HEK293T (cell line): ENCODE data around the gene KDELR3.
A peak's percentile ranks its signal among the peaks of the same experiment; 100 is the strongest.

Experiments
- CTCF ChIA-PET: fragments of 350-600 bp; formaldehyde crosslinking; extraction: SDS; loops from one replicate; lab custom pipeline; 2021; ENCODE audit warnings: antibody characterized with exemption, inconsistent platforms; lab: Yijun Ruan, JAX
- POLR2A ChIA-PET: fragments of 350-600 bp; formaldehyde crosslinking; extraction: SDS; loops from one replicate; lab custom pipeline; 2020; ENCODE audit warnings: antibody characterized with exemption, inconsistent platforms; lab: Yijun Ruan, JAX
- DNase-seq: peaks from one replicate; pipeline ENCODE4 v3.0.0; 2012; ENCODE audit warnings: mixed read lengths; ENCODE audit errors: extremely low spot score
- ARNT ChIP-seq: fragments of 450-650 bp; IDR thresholded peaks from 2 replicates; pipeline ENCODE4 v1.6.1; 2017; ENCODE audit warnings: mild to moderate bottlenecking
- BHLHE40 ChIP-seq: fragments of 450-650 bp; IDR thresholded peaks from 2 replicates; pipeline ENCODE4 v1.6.1; 2016; ENCODE audit warnings: mild to moderate bottlenecking, moderate library complexity, borderline replicate concordance
- CTBP1 ChIP-seq: fragments of 450-650 bp; IDR thresholded peaks from 2 replicates; pipeline ENCODE4 v1.6.1; 2016; ENCODE audit warnings: borderline replicate concordance
- ELF4 ChIP-seq: fragments of 450-650 bp; IDR thresholded peaks from 2 replicates; pipeline ENCODE4 v1.6.1; 2017; ENCODE audit warnings: antibody characterized with exemption
- FOXA1 ChIP-seq: fragments of 450-650 bp; IDR thresholded peaks from 2 replicates; pipeline ENCODE4 v1.6.1; 2016; ENCODE audit warnings: mild to moderate bottlenecking
- FOXK2 ChIP-seq: fragments of 450-650 bp; IDR thresholded peaks from 2 replicates; pipeline ENCODE4 v1.6.1; 2016; ENCODE audit warnings: mild to moderate bottlenecking
- FOXM1 ChIP-seq: fragments of 450-650 bp; IDR thresholded peaks from 2 replicates; pipeline ENCODE4 v1.6.1; 2017; ENCODE audit warnings: mild to moderate bottlenecking, borderline replicate concordance
- HDGF ChIP-seq: fragments of 450-650 bp; IDR thresholded peaks from 2 replicates; pipeline ENCODE4 v1.6.1; 2017; ENCODE audit warnings: antibody characterized with exemption, borderline replicate concordance
- L3MBTL2 ChIP-seq: fragments of 450-650 bp; conservative IDR thresholded peaks from 2 replicates; pipeline ENCODE4 v1.6.1; 2016; ENCODE audit warnings: mild to moderate bottlenecking
- LEF1 ChIP-seq: fragments of 450-650 bp; IDR thresholded peaks from 2 replicates; pipeline ENCODE4 v1.6.1; 2017; ENCODE audit warnings: mild to moderate bottlenecking, borderline replicate concordance
- NFRKB ChIP-seq: fragments of 450-650 bp; IDR thresholded peaks from 2 replicates; pipeline ENCODE4 v1.6.1; 2016; ENCODE audit warnings: mild to moderate bottlenecking, moderate library complexity
- SP1 ChIP-seq: fragments of 450-650 bp; IDR thresholded peaks from 2 replicates; pipeline ENCODE4 v1.6.1; 2017
- SUZ12 ChIP-seq: fragments of 450-650 bp; IDR thresholded peaks from 2 replicates; pipeline ENCODE4 v1.6.1; 2016; ENCODE audit warnings: mild to moderate bottlenecking
- TARDBP ChIP-seq: fragments of 450-650 bp; IDR thresholded peaks from 2 replicates; pipeline ENCODE4 v1.6.1; 2016
- ZNF384 ChIP-seq: fragments of 450-650 bp; IDR thresholded peaks from 2 replicates; pipeline ENCODE4 v1.6.1; 2016
- TF ChIP-seq, protein P1 (sequence below): fragments of 450-650 bp; IDR thresholded peaks from 2 replicates; pipeline ENCODE4 v1.6.1; 2016

The KDELR3 gene

DNA sequence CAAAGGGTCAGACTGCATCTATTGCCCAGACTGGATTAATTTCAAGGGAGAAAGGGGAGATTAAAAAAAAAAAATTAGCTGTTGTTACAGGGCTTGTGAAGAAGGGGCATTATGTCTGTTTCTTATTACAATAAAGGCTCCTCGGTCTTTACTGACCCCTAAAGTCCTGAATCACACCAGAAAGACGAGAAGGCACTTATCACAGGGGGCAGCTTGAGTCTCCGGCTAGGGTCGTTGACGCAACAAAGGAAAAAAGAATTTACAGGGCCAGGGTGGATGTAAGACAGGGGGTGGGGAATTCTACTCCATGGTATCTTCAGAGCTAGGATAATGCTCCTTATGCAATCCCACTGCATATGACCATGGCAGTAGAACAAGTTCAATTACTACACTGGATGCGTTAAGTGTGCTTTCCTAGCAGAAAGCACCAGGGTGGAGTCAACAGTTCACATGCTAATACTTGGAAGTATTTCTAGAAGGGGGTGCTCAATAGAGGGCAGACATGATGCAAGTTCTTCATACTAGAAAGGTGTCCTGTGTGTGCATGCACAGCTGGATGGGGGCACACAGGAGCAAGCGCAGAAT is 21.8 kb downstream of the KDELR3 start:
- CTCF ChIA-PET = no interaction called here
- DNase-seq = no peak
- POLR2A ChIA-PET = interaction anchor here (0.8 to 2.1 kb wide), 3 partner anchors 9 to 17 kb away, joined by 3 to 5 read pairs (median 3); no protein-coding TSS in a partner anchor
- TF ChIP-seq ZNF384 (no peak), BHLHE40 (no peak), ELF4 (no peak), FOXM1 (no peak), NFRKB (no peak), LEF1 (no peak), ARNT (no peak), SP1 (no peak), FOXK2 (no peak), CTBP1 (no peak)

DNA sequence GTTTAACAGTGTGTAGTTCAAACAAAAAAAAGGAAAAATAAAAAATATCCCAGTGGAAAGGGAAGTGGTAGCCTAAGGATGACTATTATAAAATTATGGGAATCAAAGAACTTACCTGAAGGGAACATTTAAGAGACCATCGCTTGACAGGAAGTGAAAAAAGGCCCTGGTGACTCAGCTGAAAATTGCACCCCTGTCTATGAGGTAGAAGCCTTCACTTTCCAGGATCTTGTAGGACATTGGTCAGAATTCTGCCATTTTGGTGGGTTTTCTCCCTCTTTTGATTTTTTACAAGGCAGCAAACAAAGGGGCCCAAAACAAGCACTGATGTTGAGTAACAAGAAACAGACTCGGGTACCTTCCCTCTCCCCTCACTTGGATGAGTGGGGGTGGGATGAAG is 22.6 kb downstream of the KDELR3 start:
- POLR2A ChIA-PET = interaction anchor here (1.0 to 2.1 kb wide), 2 partner anchors 11 to 16 kb away, joined by 3 to 5 read pairs; no protein-coding TSS in a partner anchor
- no peak for TF ChIP-seq ELF4
- TF ChIP-seq NFRKB = no peak
- no peak for TF ChIP-seq FOXK2
- no peak for DNase-seq
- CTCF ChIA-PET = interaction anchor here (1.6 kb wide), 1 partner anchor 12 kb away, joined by 4 read pairs; no protein-coding TSS in a partner anchor

DNA sequence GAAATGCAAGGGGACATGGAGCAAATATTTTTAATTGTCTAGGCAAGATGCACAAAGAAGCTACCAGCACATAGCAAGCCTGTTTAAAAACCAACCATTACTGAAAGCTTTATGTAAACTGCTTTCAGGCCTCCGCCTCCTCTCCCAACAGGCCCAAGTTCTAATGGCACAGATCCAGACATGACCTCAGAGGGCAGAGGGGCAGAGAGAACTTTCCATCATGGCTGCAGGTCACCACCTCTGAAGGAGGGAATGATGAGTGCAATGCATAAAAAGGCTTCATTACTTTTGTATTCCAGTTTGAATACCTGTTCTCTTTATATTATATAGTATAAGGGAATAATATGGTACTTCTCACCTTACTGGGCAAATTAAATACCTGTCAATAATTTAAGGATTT is 23.0 kb downstream of the KDELR3 start:
- TF ChIP-seq LEF1 (no peak), BHLHE40 (no peak), ZNF384 (no peak), FOXM1 (no peak), NFRKB (no peak), FOXK2 (no peak), L3MBTL2 (no peak), SP1 (no peak), ARNT (no peak), TARDBP (no peak), FOXA1 (no peak), ELF4 (no peak), HDGF (no peak), SUZ12 (no peak), CTBP1 (no peak)
- TF ChIP-seq, protein P1, sequence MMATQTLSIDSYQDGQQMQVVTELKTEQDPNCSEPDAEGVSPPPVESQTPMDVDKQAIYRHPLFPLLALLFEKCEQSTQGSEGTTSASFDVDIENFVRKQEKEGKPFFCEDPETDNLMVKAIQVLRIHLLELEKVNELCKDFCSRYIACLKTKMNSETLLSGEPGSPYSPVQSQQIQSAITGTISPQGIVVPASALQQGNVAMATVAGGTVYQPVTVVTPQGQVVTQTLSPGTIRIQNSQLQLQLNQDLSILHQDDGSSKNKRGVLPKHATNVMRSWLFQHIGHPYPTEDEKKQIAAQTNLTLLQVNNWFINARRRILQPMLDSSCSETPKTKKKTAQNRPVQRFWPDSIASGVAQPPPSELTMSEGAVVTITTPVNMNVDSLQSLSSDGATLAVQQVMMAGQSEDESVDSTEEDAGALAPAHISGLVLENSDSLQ = no peak
- POLR2A ChIA-PET = interaction anchor here (2.1 kb wide), 1 partner anchor 16 kb away, joined by 5 read pairs; no protein-coding TSS in a partner anchor
- no peak for DNase-seq
- CTCF ChIA-PET = interaction anchor here (1.6 kb wide), 1 partner anchor 11 kb away, joined by 4 read pairs; no protein-coding TSS in a partner anchor

DNA sequence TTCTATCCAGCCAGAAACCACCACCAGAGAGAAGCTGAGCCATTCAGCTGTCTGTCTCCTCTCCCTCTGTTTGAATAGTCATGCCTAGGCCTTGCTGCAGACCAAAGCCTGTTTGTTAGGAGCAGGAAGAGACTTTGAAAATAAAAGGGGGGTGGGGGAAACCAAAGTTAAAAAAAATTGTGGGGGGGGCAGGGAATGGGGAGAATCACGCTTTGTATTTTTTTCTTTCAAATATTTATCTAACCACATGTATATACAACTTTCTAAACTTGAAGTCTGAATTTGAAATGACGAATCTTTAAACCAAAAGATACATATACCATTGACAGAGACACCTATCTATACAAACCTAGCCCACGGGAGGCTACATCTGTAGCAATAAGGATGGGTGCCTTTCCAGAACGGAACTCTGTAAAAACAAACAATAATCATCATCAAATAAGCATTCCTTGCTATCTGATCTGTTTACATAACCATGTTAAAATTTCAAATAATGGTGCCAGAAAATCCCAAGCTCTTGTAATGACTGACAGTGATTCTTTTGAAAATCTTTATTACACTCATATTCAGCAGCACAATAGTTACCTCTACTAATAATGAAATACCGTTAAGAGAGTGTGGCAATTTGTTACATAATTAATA is 23.9 kb downstream of the KDELR3 start:
- DNase-seq = no peak
- TF ChIP-seq CTBP1 (no peak), FOXM1 (no peak), ARNT (no peak), FOXK2 (no peak)
- ChIA-PET CTCF (interaction anchor here (1.6 kb wide), 1 partner anchor 10 kb away, joined by 4 read pairs; no protein-coding TSS in a partner anchor), POLR2A (interaction anchor here (1.3 kb wide), 1 partner anchor 11 kb away, joined by 6 read pairs; no protein-coding TSS in a partner anchor)

DNA sequence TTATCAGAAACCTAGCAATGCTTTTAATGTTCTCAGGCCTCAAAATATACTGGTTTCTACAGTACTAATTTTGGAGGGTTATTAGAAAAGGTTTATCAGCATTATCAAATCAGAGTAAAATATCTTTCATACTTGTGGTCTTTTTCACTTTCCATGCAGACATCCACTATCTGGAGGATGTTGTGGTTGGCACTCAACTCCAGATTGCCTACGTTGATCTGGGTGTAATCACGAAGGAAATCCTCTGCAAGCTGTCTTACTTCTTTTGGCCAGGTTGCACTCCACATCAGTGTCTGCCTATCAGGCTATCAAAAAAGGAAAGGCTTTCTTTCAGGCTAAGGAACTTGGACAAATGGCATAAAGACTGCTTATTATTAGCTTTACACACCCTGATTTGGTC is 26.6 kb downstream of the KDELR3 start:
- ChIA-PET CTCF (no interaction called here), POLR2A (interaction anchor here (0.6 to 1.5 kb wide), 4 partner anchors 9 to 21 kb away, joined by 3 to 9 read pairs (median 4); no protein-coding TSS in a partner anchor)
- TF ChIP-seq NFRKB (no peak), CTBP1 (no peak), FOXA1 (no peak), FOXM1 (no peak), SUZ12 (no peak), L3MBTL2 (no peak), FOXK2 (no peak), SP1 (no peak), LEF1 (no peak), ZNF384 (no peak), ELF4 (no peak), ARNT (no peak), BHLHE40 (no peak)
- TF ChIP-seq, protein P1 = no peak
- DNase-seq = no peak

DNA sequence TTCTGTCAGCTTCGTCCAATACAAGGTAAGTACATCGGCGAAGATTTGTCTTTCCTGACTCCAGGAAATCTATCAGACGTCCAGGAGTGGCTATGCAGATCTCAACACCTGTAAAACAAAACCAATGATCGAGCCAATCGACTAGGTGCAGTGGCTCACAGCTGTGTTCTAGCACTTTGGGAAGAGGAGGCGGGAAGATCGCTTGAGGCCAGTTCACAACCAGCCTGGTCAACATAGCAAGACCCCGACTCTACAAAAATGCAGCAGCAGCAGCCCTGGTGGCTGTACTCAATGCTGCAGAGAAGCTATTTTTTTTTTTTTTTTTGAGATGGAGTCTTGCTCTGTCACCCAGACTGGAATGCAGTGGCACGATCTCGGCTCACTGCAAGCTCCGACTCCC is 27.0 kb downstream of the KDELR3 start:
- TF ChIP-seq LEF1 (no peak), L3MBTL2 (no peak), BHLHE40 (no peak), ELF4 (no peak), TARDBP (no peak), ZNF384 (peak; percentile 79)
- DNase-seq = no peak
- CTCF ChIA-PET = no interaction called here
- POLR2A ChIA-PET = interaction anchor here (0.9 to 1.5 kb wide), 3 partner anchors 9 to 21 kb away, joined by 3 to 9 read pairs (median 3); no protein-coding TSS in a partner anchor

DNA sequence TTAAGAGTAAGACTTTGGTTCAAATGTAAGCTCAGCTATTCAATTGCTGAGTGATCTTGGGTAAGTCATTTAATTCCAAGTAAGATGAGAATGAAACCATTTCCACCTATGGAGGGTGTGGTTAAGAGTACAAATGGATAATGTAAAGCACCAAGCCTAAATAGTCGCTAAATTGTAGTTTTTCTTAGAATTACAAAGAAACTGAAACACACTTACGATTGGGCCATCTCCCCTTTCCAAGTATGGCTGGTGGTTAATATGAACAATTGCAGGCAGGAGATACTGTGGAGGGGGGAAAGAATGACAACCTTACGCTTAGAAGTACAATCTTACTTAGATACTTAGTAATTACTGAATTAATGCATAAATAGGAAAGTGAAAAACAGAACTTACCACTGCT is 30.0 kb downstream of the KDELR3 start:
- POLR2A ChIA-PET = interaction anchor here (0.7 to 1.4 kb wide), 2 partner anchors 11 to 13 kb away, joined by 3 to 6 read pairs; no protein-coding TSS in a partner anchor
- DNase-seq = no peak
- TF ChIP-seq ELF4 (no peak), FOXM1 (no peak), LEF1 (no peak), HDGF (no peak), ZNF384 (no peak), SUZ12 (no peak), SP1 (no peak), TARDBP (no peak), BHLHE40 (no peak)
- TF ChIP-seq, protein P1 = no peak
- CTCF ChIA-PET = no interaction called here
